Uterus (tissue), 2 donors: ENCODE data around the gene CMKLR1.

ENCODE experiments used
- POLR2A ChIP-seq, 2 donors: fragments of 450-650 bp; IDR thresholded peaks; one replicate each; pipeline ENCODE4 v1.6.1; 2016; ENCODE audit warnings: antibody characterized with exemption in 2 of 2, mild to moderate bottlenecking in 1 of 2, moderate library complexity in 1 of 2
- TF ChIP-seq, protein P1 (sequence below), 4 experiments: fragments of 200-600 bp in 2 of 4; fragments of 450-650 bp in 2 of 4; sonication (generic) in 2 of 4; IDR thresholded peaks; one replicate each; pipeline ENCODE4 v1.5.1; 2016 to 2019; ENCODE audit warnings: antibody characterized with exemption in 4 of 4, mild to moderate bottlenecking in 2 of 4, moderate library complexity in 1 of 4

DNA sequence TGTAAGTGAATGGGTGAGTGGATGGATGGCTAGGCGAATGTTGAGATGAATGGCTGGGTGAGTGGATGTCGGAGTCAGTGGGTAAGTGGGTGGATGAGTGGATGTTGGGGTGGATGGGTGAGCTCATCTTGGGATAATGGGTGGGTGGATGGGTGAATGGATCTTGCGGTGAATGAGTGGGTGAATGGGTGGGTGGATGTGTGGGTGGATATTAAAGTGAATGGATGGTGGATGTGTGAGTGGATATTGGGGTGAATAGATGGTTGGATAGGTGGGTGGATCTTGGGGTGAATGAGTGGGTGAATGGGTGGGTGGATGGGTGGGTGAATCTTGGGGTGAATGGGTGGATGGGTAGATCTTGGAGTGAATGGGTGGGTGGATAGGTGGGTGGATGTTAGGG lies 51.9 kb downstream of the CMKLR1 start:
- TF ChIP-seq, protein P1, sequence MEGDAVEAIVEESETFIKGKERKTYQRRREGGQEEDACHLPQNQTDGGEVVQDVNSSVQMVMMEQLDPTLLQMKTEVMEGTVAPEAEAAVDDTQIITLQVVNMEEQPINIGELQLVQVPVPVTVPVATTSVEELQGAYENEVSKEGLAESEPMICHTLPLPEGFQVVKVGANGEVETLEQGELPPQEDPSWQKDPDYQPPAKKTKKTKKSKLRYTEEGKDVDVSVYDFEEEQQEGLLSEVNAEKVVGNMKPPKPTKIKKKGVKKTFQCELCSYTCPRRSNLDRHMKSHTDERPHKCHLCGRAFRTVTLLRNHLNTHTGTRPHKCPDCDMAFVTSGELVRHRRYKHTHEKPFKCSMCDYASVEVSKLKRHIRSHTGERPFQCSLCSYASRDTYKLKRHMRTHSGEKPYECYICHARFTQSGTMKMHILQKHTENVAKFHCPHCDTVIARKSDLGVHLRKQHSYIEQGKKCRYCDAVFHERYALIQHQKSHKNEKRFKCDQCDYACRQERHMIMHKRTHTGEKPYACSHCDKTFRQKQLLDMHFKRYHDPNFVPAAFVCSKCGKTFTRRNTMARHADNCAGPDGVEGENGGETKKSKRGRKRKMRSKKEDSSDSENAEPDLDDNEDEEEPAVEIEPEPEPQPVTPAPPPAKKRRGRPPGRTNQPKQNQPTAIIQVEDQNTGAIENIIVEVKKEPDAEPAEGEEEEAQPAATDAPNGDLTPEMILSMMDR (IDR thresholded peaks at IDR 0.05) = no peak
- TF ChIP-seq POLR2A (IDR thresholded peaks at IDR 0.05) = no peak
